BJ (cell line): ENCODE data around the gene TSN. TPM values are rescaled to one million over a fixed set of nuclear protein-coding genes. Genes with fewer than 3 reads are reported as not detected.

Experiments used
- CTCF ChIA-PET: fragments of 350-600 bp; formaldehyde crosslinking; extraction: SDS; loops from one replicate; lab custom pipeline; 2021; ENCODE audit warnings: antibody characterized with exemption, inconsistent platforms; lab: Yijun Ruan, JAX
- POLR2A ChIA-PET: fragments of 300-600 bp; sonication (Branson Sonifier 250); formaldehyde crosslinking; extraction: SDS; loops from one replicate; lab custom pipeline; 2021; ENCODE audit warnings: antibody characterized with exemption; lab: Charles Lee
- DNase-seq: peaks from one replicate; pipeline ENCODE4 v3.0.0-alpha.2; 2011; ENCODE audit warnings: low read depth
- H3K27me3 ChIP-seq: 2 replicates; pipeline ENCODE4 v1.6.0; 2011; ENCODE audit warnings: low read length; ENCODE audit not compliant: control insufficient read depth, insufficient read depth
- H3K36me3 ChIP-seq: 2 replicates; pipeline ENCODE4 v1.5.1; 2011; ENCODE audit warnings: low read length; ENCODE audit not compliant: control insufficient read depth, insufficient read depth
- H3K4me3 ChIP-seq: 2 replicates; pipeline ENCODE4 v1.5.1; 2011; ENCODE audit warnings: low read depth, mild to moderate bottlenecking, control low read depth, low read length
- CTCF ChIP-seq: IDR thresholded peaks from 2 replicates; pipeline ENCODE4 v1.5.1; 2011; ENCODE audit warnings: low read depth, mild to moderate bottlenecking, control low read depth, inconsistent platforms, low read length, moderate library complexity; ENCODE audit not compliant: insufficient read depth
- polyA plus RNA-seq: library from polyadenylated mRNA; depleted of rRNA; stranded (reverse); fragments of >200 nt; gene quantifications from 2 replicates; pipeline ENCODE4 v1.2.3, GENCODE V29; 2011

TSN gene
- polyA plus RNA-seq, 1 experiment = 41.6 TPM

GRCh38 chr2:121776361-121776760 is 20.9 kb downstream of the TSN start:
- TF ChIP-seq CTCF = no peak
- H3K27me3 ChIP-seq = peaks cover 6% of the 10 kb centered on the region
- DNase-seq = no peak
- ChIA-PET CTCF (no interaction called here), POLR2A (no interaction called here)
- no peaks in the 10 kb centered on the region for H3K36me3 ChIP-seq
- H3K4me3 ChIP-seq = no peak overlapping the region

DNA sequence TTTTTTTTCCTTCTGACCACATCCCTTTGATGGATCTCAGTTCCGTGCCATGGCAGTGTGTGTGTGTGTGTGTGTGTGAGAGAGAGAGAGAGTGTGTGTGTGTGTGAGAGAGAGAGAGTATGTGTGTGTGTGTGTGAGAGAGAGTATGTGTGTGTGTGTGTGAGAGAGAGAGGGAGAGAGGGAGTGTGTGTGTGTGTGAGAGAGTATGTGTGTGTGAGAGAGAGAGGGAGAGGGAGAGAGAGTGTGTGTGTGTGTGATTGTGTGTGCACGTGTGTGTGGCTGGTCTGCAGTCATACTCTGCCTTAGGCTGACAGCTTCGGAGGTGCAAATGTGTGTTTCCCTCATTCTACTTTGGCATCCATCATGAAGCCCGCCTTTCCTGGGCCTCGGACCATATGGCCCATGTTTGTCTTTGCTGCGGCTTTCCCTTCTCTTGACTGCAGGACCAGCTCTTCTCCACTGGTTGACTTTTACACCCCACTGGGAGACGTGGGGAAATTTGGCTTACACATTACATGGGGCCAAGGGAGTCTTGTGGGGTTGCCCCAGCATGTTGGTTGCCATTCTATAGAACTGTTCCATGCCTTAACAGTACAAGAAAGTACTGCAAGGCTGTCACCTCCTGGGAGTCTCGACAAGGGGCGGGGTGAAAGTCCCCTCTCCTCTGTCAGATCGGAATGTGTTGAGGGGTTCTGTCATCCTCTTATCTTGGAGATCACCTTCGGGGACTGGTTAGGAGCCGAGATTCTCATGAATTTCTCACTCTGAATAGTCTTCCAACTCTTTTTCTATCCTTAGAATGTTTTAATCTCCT is 21.6 kb downstream of the TSN start:
- Histone ChIP-seq H3K27me3 (peaks cover 6% of the 10 kb centered on the region), H3K36me3 (no peaks in the 10 kb centered on the region), H3K4me3 (no peak overlapping the region)
- TF ChIP-seq CTCF = no peak
- no peak for DNase-seq
- CTCF ChIA-PET = no interaction called here
- POLR2A ChIA-PET = no interaction called here

GRCh38 chr2:121777699-121778058 is 22.2 kb downstream of the TSN start:
- TF ChIP-seq CTCF = no peak
- no peaks in the 10 kb centered on the region for H3K36me3 ChIP-seq
- POLR2A ChIA-PET = no interaction called here
- DNase-seq = no peak
- H3K27me3 ChIP-seq = peaks cover 6% of the 10 kb centered on the region
- CTCF ChIA-PET = interaction anchor here (1.1 kb wide), 1 partner anchor 34 kb away, joined by 3 read pairs; no protein-coding TSS in a partner anchor
- no peak overlapping the region for H3K4me3 ChIP-seq

- TF ChIP-seq CTCF = no peak
- no peak overlapping the region for H3K4me3 ChIP-seq
- ChIA-PET POLR2A (no interaction called here), CTCF (interaction anchor here (0.9 to 1.1 kb wide), 2 partner anchors 13 to 32 kb away, joined by 3 read pairs; no protein-coding TSS in a partner anchor)
- H3K27me3 ChIP-seq = peaks cover 6% of the 10 kb centered on the region
- no peak for DNase-seq
- H3K36me3 ChIP-seq = no peaks in the 10 kb centered on the region
Observed at GRCh38 chr2:121778741-121779487, 23.5 kb downstream of the TSN start.

DNA sequence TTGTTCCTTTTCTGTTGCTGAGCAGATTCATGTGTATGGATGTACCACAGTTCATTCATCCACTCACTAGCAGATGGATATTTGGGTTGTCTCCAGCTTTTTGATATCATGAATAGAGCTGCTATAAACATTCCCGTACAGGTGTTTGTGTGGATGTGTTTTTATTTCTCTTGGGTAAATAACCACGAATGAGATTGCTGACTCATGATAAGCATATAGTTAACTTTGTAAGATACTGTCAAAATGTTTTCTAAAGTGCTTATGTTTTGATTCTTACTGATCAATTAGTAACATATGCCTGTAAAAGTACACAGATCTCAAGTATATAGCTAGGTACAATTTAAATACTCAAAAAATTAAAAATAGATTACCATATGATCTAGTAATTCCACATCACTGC is 27.7 kb downstream of the TSN start:
- no peak for TF ChIP-seq CTCF
- ChIA-PET POLR2A (no interaction called here), CTCF (no interaction called here)

More for the DNA sequence above, 27.7 kb downstream of the TSN start:
- Histone ChIP-seq H3K27me3 (peaks cover 4% of the 10 kb centered on the region), H3K36me3 (no peaks in the 10 kb centered on the region), H3K4me3 (no peak overlapping the region)
- DNase-seq = no peak
